NCI-H2107 (cell line): ENCODE results near the gene HSPB6.
"Not testable (repeated sequence)": the region's sequence is repeated elsewhere in the genome, so short reads cannot be mapped to it uniquely, and the experiment has no call there.

Source experiments
- DNase-seq: peaks from one replicate; lab custom pipeline; 2025; lab: John Stamatoyannopoulos, UW

The HSPB6 gene

DNA sequence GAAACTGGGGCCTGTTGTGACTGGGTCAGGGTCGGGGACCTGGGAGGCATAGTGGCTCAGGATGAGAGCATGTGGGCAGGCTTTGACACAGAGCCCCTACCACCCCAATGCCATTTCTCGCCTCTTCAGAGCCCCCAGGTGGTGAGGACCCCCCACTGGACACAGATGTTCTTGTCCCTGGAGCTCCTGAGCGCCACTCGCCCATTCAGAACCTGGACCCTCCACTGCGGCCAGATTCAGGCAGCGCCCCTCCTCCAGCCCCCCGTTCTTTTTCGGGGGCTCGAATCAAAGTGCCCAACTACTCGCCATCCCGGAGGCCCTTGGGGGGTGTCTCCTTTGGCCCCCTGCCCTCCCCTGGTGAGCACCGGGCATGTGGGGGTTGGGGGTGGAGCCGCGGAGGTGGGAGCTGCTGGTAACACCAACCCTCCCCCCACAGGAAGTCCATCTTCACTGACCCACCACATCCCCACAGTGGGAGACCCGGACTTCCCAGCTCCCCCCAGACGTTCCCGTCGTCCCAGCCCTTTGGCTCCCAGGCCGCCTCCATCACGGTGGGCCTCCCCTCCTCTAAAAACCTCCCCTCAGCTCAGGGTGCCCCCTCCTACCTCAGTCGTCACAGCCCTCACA is 24.9 kb downstream of the HSPB6 start:
- no peak for DNase-seq

GRCh38 chr19:35731353-35731752 is 25.5 kb downstream of the HSPB6 start:
- DNase-seq: no peak

DNA sequence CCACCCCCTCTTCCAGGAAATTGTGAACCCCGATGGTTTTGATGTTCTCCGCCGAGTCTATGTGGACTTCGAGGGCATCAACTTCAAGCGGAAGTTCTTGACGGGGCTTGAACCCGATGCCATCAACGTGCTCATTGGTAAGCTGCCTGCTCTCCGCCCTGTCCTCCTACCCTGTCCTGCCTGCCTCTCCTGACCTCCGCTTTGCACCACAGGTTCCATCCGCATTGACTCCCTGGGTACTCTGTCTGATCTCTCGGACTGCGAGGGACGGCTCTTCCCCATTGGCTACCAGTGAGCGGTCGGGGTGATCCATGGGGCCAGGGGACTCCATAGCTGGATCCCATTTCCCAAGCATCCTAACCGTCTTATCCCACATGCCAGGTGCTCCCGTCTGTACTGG is 26.5 kb downstream of the HSPB6 start:
- DNase-seq: no peak

GRCh38 chr19:35729763-35730162 is 27.1 kb downstream of the HSPB6 start:
- no peak for DNase-seq

DNA sequence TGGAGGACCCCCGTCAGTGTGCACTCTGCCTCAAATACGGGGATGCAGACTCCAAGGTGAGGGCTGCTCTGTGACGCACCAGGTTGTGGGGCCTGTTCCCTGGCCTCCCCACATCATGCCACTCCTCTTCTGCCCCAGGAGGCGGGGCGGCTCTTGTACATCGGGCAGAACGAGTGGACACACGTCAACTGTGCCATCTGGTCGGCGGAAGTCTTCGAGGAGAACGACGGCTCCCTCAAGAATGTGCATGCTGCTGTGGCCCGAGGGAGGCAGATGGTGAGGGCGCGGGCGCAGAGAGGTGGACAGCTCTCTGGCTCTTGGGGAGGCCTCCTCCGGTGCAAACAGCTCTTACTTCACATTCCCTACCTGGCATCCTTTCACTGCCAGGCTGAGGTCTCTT is 27.8 kb downstream of the HSPB6 start:
- DNase-seq: no peak

GRCh38 chr19:35727956-35728706 is 28.7 kb downstream of the HSPB6 start:
- no peak for DNase-seq

DNA sequence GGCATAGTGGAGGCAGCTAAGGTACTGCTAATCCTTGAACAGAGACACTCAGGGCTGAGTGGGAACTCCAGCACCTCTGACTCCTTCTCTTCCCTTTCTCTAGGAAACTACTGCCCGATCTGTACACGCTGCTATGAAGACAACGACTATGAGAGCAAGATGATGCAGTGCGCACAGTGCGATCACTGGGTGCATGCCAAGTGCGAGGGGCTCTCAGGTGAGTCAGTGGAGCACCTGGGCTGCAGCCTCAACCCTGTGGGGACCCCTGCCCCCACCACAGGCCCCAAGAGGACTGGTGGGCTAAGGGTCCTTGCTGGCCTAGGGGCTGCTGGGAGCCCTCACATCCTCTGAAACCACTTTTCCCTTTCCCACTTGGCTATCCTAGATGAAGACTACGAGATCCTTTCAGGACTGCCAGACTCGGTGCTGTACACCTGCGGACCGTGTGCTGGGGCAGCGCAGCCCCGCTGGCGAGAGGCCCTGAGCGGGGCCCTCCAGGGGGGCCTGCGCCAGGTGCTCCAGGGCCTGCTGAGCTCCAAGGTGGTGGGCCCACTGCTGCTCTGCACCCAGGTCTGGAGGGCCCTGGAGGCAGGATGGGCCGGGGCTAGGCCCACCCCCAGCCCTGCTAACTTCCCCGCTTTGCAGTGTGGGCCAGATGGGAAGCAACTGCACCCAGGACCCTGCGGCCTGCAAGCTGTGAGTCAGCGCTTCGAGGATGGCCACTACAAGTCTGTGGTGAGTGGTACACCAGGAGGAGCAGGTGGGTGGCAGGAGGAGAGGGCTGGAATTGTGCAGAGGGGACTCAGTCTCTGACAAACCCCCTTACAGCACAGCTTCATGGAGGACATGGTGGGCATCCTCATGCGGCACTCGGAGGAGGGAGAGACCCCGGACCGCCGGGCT is 29.5 kb downstream of the HSPB6 start:
- no peak for DNase-seq

- no peak for DNase-seq
Observed at GRCh38 chr19:35725216-35725861, 31.5 kb downstream of the HSPB6 start.

DNA sequence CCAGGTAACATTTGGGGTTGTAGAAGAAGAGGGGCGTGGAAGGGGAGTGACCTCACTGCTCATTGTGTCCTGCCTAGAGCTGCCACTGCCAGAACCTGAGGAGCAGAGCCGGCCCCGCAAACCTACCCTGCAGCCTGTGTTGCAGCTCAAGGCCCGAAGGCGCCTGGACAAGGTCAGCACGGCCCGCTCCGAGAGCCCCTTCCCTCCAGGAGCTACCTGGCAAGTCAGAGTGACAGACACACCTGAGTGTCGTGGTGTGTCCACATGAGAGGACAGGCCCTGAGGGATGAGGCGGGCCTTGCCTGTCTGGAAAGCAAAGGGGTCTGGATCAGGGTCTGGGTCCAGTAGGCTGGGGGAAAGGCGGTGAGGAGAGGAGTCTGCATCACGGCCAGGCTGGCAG is 32.3 kb downstream of the HSPB6 start:
- no peak for DNase-seq

- not testable (repeated sequence) for DNase-seq
Observed at GRCh38 chr19:35724132-35724531, 32.7 kb downstream of the HSPB6 start.

GRCh38 chr19:35723671-35724070 is 33.2 kb downstream of the HSPB6 start:
- no peak for DNase-seq

- no peak for DNase-seq
Observed at GRCh38 chr19:35722897-35723296, 33.9 kb downstream of the HSPB6 start.

DNA sequence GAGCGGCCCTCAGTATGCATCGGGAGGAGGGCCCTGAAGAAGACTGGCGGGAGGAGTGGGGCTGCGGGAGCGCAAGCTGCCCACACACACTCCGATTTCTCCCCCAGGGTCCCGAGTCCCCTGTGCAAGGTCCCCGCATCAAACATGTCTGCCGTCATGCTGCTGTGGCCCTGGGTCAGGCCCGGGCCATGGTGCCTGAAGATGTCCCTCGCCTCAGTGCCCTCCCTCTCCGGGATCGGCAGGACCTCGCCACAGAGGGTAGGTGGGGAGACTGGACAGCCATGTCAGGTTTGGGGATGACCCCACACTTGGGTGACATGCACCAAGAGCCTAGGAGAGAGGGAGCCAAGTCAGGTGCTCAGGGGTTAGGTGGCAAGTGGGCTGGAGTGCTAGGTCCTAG is 34.4 kb downstream of the HSPB6 start:
- no peak for DNase-seq

DNA sequence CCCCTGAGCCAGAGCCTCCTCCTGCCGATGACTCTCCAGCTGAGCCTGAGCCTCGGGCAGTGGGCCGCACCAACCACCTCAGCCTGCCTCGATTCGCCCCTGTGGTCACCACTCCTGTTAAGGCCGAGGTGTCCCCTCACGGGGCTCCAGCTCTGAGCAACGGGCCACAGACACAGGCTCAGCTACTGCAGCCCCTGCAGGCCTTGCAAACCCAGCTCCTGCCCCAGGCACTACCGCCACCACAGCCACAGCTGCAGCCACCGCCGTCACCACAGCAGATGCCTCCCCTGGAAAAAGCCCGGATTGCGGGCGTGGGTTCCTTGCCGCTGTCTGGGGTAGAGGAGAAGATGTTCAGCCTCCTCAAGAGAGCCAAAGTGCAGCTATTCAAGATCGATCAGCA is 35.5 kb downstream of the HSPB6 start:
- no peak for DNase-seq

GRCh38 chr19:35720648-35721047 is 36.2 kb downstream of the HSPB6 start:
- no peak for DNase-seq

DNA sequence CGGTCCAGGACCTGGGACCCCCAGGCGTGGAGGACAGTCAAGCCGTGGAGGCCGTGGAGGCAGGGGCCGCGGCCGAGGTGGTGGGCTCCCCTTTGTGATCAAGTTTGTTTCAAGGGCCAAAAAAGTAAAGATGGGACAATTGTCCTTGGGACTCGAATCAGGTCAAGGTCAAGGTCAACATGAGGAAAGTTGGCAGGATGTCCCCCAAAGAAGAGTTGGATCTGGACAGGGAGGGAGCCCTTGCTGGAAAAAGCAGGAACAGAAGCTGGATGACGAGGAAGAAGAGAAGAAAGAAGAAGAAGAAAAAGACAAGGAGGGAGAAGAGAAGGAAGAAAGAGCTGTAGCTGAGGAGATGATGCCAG is 36.7 kb downstream of the HSPB6 start:
- DNase-seq: no peak

GRCh38 chr19:35719402-35720162 is 37.2 kb downstream of the HSPB6 start:
- DNase-seq: no peak

GRCh38 chr19:35718345-35719041 is 38.3 kb downstream of the HSPB6 start:
- DNase-seq: no peak

DNA sequence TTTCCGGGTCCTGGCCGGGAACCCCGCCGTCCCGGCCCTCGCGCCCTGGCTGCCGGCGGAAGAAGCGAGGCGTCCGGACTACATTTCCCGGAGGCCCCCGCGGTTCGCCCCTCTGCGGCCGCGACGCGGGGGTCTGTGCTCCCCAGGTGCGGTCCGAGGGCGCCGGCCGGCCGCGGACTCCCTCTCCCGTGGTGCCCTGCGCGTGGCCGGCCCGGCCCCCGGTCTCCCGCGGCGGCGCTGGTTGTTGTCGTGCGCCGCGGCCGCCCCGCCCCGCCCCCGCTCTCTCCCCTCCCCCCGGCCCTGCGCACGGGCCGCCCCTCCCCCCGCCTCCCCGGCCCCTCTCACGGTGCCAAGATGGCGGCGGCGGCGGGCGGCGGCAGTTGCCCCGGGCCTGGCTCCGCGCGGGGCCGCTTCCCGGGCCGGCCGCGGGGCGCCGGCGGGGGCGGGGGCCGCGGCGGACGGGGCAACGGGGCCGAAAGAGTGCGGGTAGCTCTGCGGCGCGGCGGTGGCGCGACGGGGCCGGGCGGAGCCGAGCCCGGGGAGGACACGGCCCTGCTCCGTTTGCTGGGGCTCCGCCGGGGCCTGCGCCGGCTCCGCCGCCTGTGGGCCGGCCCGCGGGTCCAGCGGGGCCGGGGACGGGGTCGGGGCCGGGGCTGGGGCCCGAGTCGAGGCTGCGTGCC is 39.0 kb downstream of the HSPB6 start, which contains the start of gene KMT2B:
Gene KMT2B, plus strand, starts transcription at position 339 of the 680 bp plus-strand sequence. Its CDS starts 16 bp downstream, at position 355.
- DNase-seq: peak; percentile 82
